LNCaP clone FGC (cell line): ENCODE data around the gene ABCG1.

Experiments used
- DNase-seq: peaks from one replicate; pipeline ENCODE4 v3.0.0-alpha.2; 2011; ENCODE audit warnings: low read depth
- H3K4me3 ChIP-seq: 2 replicates; pipeline ENCODE4 v1.5.1; 2011; ENCODE audit warnings: mild to moderate bottlenecking, low read depth, low read length, control low read depth
- CTCF ChIP-seq: IDR thresholded peaks from 2 replicates; pipeline ENCODE4 v1.5.1; 2012; ENCODE audit warnings: mild to moderate bottlenecking; ENCODE audit not compliant: control insufficient read depth, insufficient read depth; ENCODE audit errors: extremely low read depth

The ABCG1 gene

GRCh38 chr21:42286416-42286815, 67.5 kb downstream of the ABCG1 start:
- no peak for TF ChIP-seq CTCF
- DNase-seq = no peak
- H3K4me3 ChIP-seq = no peak overlapping the region

DNA sequence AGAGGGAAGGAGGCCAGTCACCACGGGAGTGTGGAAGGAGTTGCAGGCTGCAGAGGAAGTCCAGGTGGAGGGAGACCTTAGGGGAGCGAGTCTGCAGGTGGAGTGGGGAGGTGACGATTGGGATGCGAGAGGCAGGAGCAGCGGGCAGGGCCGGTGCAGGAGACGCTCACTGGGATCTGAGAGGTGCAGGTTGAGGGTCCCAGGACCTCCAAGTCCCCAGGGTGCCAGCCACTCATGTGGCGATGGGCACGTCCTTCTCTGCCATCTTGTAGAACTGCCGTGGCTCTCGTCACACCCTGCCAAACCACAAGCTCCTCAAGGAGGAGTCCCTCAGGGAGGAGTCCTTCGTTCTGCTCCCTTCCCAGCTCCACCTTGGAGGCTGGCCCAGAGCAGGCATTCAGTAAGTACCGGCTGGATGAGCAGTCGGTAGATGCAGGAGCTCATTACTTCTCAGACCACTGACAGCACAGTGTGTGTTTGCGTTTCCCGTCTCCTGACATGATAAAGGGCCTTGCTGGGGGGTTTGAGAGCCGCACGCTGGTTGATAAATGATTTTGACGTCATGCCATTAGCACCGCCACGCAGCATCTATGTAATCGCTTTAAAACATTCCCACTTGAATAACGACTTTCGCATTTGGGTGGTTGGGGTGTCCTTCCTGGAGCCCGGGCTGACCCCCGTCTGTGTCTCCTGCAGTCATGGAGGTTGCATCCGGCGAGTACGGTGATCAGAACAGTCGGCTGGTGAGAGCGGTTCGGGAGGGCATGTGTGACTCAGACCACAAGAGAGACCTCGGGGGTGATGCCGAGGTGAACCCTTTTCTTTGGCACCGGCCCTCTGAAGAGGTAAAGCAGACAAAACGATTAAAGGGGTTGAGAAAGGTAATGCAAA, 68.5 kb downstream of the ABCG1 start:
- DNase-seq = no peak
- H3K4me3 ChIP-seq = no peak overlapping the region
- TF ChIP-seq CTCF = no peak

DNA sequence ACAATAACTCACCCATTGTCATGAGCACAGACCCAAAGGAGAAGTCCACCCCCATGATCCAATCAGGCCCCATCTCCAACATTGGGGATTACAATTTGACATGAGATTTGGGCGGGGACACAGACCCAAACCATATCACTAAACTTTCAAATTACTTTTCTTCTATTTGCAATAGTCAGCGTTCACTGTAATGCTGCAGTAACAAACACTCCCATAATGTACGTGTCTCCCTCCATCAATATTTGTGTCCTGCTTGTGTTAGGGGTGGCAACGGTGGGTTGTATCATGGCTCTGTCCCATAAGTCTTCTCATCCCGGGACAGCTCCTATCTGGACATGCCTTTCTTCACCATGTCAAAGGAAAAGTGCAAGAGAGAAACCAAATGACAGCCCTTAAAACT, 70.0 kb downstream of the ABCG1 start:
- no peak for TF ChIP-seq CTCF
- H3K4me3 ChIP-seq = no peak overlapping the region
- no peak for DNase-seq

- TF ChIP-seq CTCF = no peak
- DNase-seq = no peak
Measured at GRCh38 chr21:42289926-42290325, 71.0 kb downstream of the ABCG1 start.

DNA sequence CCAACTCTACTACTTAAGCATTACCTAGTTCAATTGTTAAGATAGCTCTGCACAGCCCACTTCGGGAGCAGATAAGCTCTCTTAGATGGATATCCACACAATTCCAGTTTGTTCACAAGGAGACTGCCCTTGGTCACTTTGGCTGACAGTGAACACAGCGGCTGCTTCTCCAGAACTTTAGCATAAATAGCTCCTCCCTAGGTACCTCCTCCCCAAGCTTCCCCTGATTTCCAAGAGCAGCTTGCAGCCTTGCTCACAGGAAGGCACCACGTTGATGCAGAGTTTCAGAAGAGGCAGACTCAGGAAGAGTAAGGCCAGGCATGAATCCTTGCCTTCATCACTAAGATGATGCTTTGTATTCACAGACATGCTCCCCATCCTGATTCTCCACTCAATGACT, 71.6 kb downstream of the ABCG1 start:
- DNase-seq = no peak
- no peak for TF ChIP-seq CTCF
- H3K4me3 ChIP-seq = no peak overlapping the region

More at GRCh38 chr21:42289926-42290325, 71.0 kb downstream of the ABCG1 start:
- no peak overlapping the region for H3K4me3 ChIP-seq

DNA sequence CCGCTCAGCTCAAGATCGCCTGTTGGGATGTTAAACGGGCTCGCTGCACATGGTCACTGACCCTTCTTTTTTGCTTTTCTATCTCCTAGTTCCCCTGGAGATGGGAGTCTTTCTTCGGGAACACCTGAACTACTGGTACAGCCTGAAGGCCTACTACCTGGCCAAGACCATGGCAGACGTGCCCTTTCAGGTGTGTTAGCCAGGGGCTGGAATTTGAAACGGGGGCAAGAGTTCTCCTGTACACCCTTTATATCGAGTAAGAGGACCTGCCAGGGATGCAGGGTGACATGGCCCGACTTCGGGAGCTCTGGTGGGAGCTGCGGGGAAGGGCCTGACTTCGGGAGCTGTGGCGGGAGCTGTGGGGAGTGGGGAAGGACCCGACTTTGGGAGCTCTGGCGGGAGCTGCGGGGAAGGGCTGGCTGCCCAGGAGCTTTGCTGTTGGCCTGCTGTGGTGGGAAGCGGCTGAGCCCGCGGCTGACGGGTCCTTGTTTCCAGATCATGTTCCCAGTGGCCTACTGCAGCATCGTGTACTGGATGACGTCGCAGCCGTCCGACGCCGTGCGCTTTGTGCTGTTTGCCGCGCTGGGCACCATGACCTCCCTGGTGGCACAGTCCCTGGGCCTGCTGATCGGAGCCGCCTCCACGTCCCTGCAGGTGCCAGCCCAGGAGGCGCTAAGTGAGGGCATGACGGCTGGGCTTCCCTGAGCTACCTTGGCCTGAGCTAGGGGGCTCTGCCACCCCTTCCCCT, 72.2 kb downstream of the ABCG1 start:
- TF ChIP-seq CTCF = no peak

More for the DNA sequence above, 72.2 kb downstream of the ABCG1 start:
- DNase-seq = no peak
- H3K4me3 ChIP-seq = no peak overlapping the region
